HEK293 (cell line): ENCODE data around the gene SLC25A1.

Experiments used
- GLI2 ChIP-seq: fragments of 450-650 bp; formaldehyde crosslinking; IDR thresholded peaks from 2 replicates; pipeline ENCODE4; 2017; ENCODE audit warnings: missing biosample characterization, missing genetic modification characterization, low read depth, borderline replicate concordance
- GLIS2 ChIP-seq: fragments of 450-650 bp; formaldehyde crosslinking; IDR thresholded peaks from 2 replicates; pipeline ENCODE4 v1.5.1; 2016; ENCODE audit warnings: missing biosample characterization, missing genetic modification characterization
- KLF8 ChIP-seq: fragments of 450-650 bp; formaldehyde crosslinking; IDR thresholded peaks from 2 replicates; pipeline ENCODE4 v1.5.1; 2016; ENCODE audit warnings: missing biosample characterization, missing genetic modification characterization
- PRDM1 ChIP-seq: fragments of 450-650 bp; formaldehyde crosslinking; IDR thresholded peaks from 2 replicates; pipeline ENCODE4; 2016; ENCODE audit warnings: missing biosample characterization, missing genetic modification characterization
- RBAK ChIP-seq: fragments of 450-650 bp; formaldehyde crosslinking; IDR thresholded peaks from 2 replicates; pipeline ENCODE4 v1.5.1; 2016; ENCODE audit warnings: missing biosample characterization, missing genetic modification characterization
- SP3 ChIP-seq: fragments of 450-650 bp; formaldehyde crosslinking; IDR thresholded peaks from 2 replicates; pipeline ENCODE4 v1.5.1; 2016; ENCODE audit warnings: missing biosample characterization, missing genetic modification characterization
- TSHZ1 ChIP-seq: fragments of 450-650 bp; formaldehyde crosslinking; IDR thresholded peaks from 2 replicates; pipeline ENCODE4 v1.5.1; 2016; ENCODE audit warnings: missing biosample characterization, missing genetic modification characterization, borderline replicate concordance
- WT1 ChIP-seq: fragments of 450-650 bp; formaldehyde crosslinking; IDR thresholded peaks from 2 replicates; pipeline ENCODE4 v1.5.1; 2016; ENCODE audit warnings: missing biosample characterization, missing genetic modification characterization
- ZBTB1 ChIP-seq: fragments of 450-650 bp; formaldehyde crosslinking; IDR thresholded peaks from 2 replicates; pipeline ENCODE4 v1.5.1; 2016; ENCODE audit warnings: missing biosample characterization, missing genetic modification characterization
- ZBTB44 ChIP-seq: fragments of 450-650 bp; IDR thresholded peaks from 2 replicates; pipeline ENCODE4 v1.5.1; 2018; ENCODE audit warnings: missing biosample characterization, mild to moderate bottlenecking, missing genetic modification characterization
- ZNF112 ChIP-seq: fragments of 450-650 bp; formaldehyde crosslinking; IDR thresholded peaks from 2 replicates; pipeline ENCODE4 v1.5.0; 2017; ENCODE audit warnings: missing biosample characterization, missing genetic modification characterization
- ZNF146 ChIP-seq: fragments of 450-650 bp; formaldehyde crosslinking; IDR thresholded peaks from 2 replicates; pipeline ENCODE4 v1.5.1; 2016; ENCODE audit warnings: missing biosample characterization, missing genetic modification characterization
- ZNF2 ChIP-seq: fragments of 450-650 bp; formaldehyde crosslinking; IDR thresholded peaks from 2 replicates; pipeline ENCODE4 v1.5.1; 2016; ENCODE audit warnings: missing biosample characterization, missing genetic modification characterization
- ZNF214 ChIP-seq: fragments of 450-650 bp; formaldehyde crosslinking; IDR thresholded peaks from 2 replicates; pipeline ENCODE4 v1.5.1; 2017; ENCODE audit warnings: missing biosample characterization, mild to moderate bottlenecking, missing genetic modification characterization, borderline replicate concordance
- ZNF23 ChIP-seq: fragments of 450-650 bp; formaldehyde crosslinking; IDR thresholded peaks from 2 replicates; pipeline ENCODE4 v1.5.1; 2016; ENCODE audit warnings: missing biosample characterization, missing genetic modification characterization, borderline replicate concordance
- ZNF239 ChIP-seq: fragments of 450-650 bp; formaldehyde crosslinking; IDR thresholded peaks from 2 replicates; pipeline ENCODE4 v1.5.1; 2016; ENCODE audit warnings: missing biosample characterization, missing genetic modification characterization
- ZNF274 ChIP-seq, 2 experiments: fragments of 200-500 bp in 1 of 2; fragments of 450-650 bp in 1 of 2; sonication (Bioruptor generic) in 1 of 2; formaldehyde crosslinking in 1 of 2; IDR thresholded peaks; 2 replicates each; pipeline versions ENCODE4 v1.5.1 to v1.6.1; 2014 to 2016; ENCODE audit warnings: borderline replicate concordance in 1 of 2, inconsistent platforms in 1 of 2, low read length in 1 of 2, missing biosample characterization in 1 of 2, missing genetic modification characterization in 1 of 2
- ZNF280C ChIP-seq: fragments of 450-650 bp; formaldehyde crosslinking; IDR thresholded peaks from 2 replicates; pipeline ENCODE4 v1.5.1; 2016; ENCODE audit warnings: missing biosample characterization, missing genetic modification characterization
- ZNF311 ChIP-seq: fragments of 450-650 bp; formaldehyde crosslinking; IDR thresholded peaks from 2 replicates; pipeline ENCODE4 v1.5.1; 2017; ENCODE audit warnings: missing biosample characterization, missing genetic modification characterization, borderline replicate concordance
- ZNF423 ChIP-seq: fragments of 450-650 bp; formaldehyde crosslinking; IDR thresholded peaks from 2 replicates; pipeline ENCODE4 v1.5.1; 2016; ENCODE audit warnings: missing biosample characterization, missing genetic modification characterization
- ZNF48 ChIP-seq: fragments of 450-650 bp; formaldehyde crosslinking; IDR thresholded peaks from 2 replicates; pipeline ENCODE4 v1.5.1; 2016; ENCODE audit warnings: missing biosample characterization, missing genetic modification characterization
- ZNF549 ChIP-seq: fragments of 450-650 bp; IDR thresholded peaks from 2 replicates; pipeline ENCODE4 v1.5.1; 2018; ENCODE audit warnings: missing biosample characterization, missing genetic modification characterization, mild to moderate bottlenecking, inconsistent platforms, moderate library complexity
- ZNF596 ChIP-seq: fragments of 450-650 bp; IDR thresholded peaks from 2 replicates; pipeline ENCODE4 v1.5.0; 2018; ENCODE audit warnings: missing biosample characterization, mild to moderate bottlenecking, missing genetic modification characterization, moderate library complexity
- ZNF600 ChIP-seq: fragments of 450-650 bp; formaldehyde crosslinking; IDR thresholded peaks from 2 replicates; pipeline ENCODE4 v1.5.1; 2016; ENCODE audit warnings: missing biosample characterization, missing genetic modification characterization
- ZNF76 ChIP-seq: fragments of 450-650 bp; formaldehyde crosslinking; IDR thresholded peaks from 2 replicates; pipeline ENCODE4; 2016; ENCODE audit warnings: low read depth, missing biosample characterization, missing genetic modification characterization, borderline replicate concordance
- ZSCAN30 ChIP-seq: fragments of 450-650 bp; IDR thresholded peaks from 2 replicates; pipeline ENCODE4 v1.5.1; 2018; ENCODE audit warnings: missing biosample characterization, mild to moderate bottlenecking, missing genetic modification characterization, moderate library complexity
- TF ChIP-seq, protein P1 (sequence below): fragments of 450-650 bp; formaldehyde crosslinking; IDR thresholded peaks from 2 replicates; pipeline ENCODE4 v1.5.1; 2016; ENCODE audit warnings: missing biosample characterization, missing genetic modification characterization
- TF ChIP-seq, protein P2 (sequence below): fragments of 450-650 bp; formaldehyde crosslinking; IDR thresholded peaks from 2 replicates; pipeline ENCODE4 v1.5.1; 2017; ENCODE audit warnings: missing biosample characterization, missing genetic modification characterization

SLC25A1 gene

DNA sequence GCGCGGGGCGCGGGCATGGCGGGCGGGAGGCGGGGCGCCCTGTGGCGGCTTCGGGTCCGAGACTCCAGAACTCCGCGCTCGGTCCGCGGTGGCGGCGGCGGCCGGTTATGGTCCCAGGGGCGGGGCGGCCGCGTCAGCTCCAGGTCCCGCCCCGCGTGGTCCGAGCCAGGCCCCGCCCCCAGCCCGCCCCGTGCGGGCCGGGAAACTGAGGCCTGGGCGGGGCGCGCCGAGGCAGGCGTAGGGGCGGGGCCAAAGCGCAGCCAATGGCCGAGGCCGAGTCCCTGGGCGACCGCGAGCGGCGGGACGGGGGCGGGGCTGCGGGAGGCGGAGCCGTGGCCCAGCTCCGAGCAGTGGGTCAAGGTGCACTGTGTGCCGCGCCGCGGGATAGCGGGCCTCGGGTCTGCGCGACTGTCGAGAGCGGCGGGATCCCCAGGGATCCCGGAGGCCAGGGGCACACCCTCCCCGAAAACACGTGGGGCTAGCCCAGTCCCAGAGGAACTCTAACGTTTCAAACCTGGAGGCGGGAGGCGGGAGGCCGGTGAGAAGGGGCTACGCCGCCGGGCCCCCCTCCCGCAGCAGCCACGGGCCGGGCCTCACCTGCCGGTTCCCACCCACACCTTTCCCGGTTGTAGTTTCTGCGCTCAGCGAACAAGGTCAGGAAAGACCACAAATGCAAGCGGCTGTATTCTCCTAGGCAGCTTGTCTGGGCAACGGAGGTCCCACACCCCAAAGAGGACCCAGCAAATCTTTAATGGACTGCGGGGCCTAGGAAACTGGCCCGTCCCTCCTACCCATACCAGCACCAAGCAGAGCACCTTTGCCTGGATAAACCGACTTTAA lies at the start of gene SLC25A1 (continued):
- no peak for TF ChIP-seq ZNF48 (tag by site-specific recombination)
- TF ChIP-seq KLF8 (tag by site-specific recombination): peak; percentile 78
- TF ChIP-seq, protein P1, sequence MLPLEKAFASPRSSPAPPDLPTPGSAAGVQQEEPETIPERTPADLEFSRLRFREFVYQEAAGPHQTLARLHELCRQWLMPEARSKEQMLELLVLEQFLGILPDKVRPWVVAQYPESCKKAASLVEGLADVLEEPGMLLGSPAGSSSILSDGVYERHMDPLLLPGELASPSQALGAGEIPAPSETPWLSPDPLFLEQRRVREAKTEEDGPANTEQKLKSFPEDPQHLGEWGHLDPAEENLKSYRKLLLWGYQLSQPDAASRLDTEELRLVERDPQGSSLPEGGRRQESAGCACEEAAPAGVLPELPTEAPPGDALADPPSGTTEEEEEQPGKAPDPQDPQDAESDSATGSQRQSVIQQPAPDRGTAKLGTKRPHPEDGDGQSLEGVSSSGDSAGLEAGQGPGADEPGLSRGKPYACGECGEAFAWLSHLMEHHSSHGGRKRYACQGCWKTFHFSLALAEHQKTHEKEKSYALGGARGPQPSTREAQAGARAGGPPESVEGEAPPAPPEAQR: no peak
- TF ChIP-seq ZNF239 (tag by site-specific recombination): no peak
- no peak for TF ChIP-seq ZBTB44 (tag by site-specific recombination)
- TF ChIP-seq RBAK (tag by site-specific recombination): no peak
- TF ChIP-seq, protein P2, sequence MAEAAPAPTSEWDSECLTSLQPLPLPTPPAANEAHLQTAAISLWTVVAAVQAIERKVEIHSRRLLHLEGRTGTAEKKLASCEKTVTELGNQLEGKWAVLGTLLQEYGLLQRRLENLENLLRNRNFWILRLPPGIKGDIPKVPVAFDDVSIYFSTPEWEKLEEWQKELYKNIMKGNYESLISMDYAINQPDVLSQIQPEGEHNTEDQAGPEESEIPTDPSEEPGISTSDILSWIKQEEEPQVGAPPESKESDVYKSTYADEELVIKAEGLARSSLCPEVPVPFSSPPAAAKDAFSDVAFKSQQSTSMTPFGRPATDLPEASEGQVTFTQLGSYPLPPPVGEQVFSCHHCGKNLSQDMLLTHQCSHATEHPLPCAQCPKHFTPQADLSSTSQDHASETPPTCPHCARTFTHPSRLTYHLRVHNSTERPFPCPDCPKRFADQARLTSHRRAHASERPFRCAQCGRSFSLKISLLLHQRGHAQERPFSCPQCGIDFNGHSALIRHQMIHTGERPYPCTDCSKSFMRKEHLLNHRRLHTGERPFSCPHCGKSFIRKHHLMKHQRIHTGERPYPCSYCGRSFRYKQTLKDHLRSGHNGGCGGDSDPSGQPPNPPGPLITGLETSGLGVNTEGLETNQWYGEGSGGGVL (tag by site-specific recombination): no peak
- TF ChIP-seq ZNF274 (IDR thresholded peaks at IDR 0.05; ENCODE audit: low read length): no peak
- no peak for TF ChIP-seq ZNF274 (tag by site-specific recombination; IDR thresholded peaks at IDR 0.05; ENCODE audit: borderline replicate concordance)
- no peak for TF ChIP-seq PRDM1 (tag by site-specific recombination)
- TF ChIP-seq GLI2 (tag by site-specific recombination): no peak
- TF ChIP-seq ZSCAN30: peak; percentile 34; the same call in 1 of the 2 replicates
- no peak for TF ChIP-seq ZNF280C (tag by site-specific recombination)
- TF ChIP-seq ZNF146 (tag by site-specific recombination): no peak
- TF ChIP-seq ZNF23: no peak
- no peak for TF ChIP-seq ZBTB1 (tag by site-specific recombination)
- TF ChIP-seq ZNF596 (tag by site-specific recombination): 0 out of 2 replicates have a peak, but pooled peaks have one; percentile 41
- TF ChIP-seq ZNF600 (tag by site-specific recombination): no peak
- TF ChIP-seq ZNF423: peak; percentile 60; the same call in 1 of the 2 replicates
- peak; percentile 31; the same call in 1 of the 2 replicates for TF ChIP-seq ZNF76 (tag by site-specific recombination)
- TF ChIP-seq ZNF549 (tag by site-specific recombination): no peak
- no peak for TF ChIP-seq TSHZ1
- peak; percentile 61 for TF ChIP-seq SP3 (tag by site-specific recombination)
- TF ChIP-seq ZNF112 (tag by site-specific recombination): no peak
- peak; percentile 37; the same call in 1 of the 2 replicates for TF ChIP-seq WT1 (tag by site-specific recombination)
- TF ChIP-seq ZNF214 (tag by site-specific recombination): no peak
- TF ChIP-seq ZNF2 (tag by site-specific recombination): no peak
- peak; percentile 40 for TF ChIP-seq GLIS2 (tag by site-specific recombination)
- no peak for TF ChIP-seq ZNF311 (tag by site-specific recombination)
